Cardiac fibroblast (primary cell): ENCODE data around the gene SPPL2B.

Experiments
- DNase-seq, 2 donors: peaks; one replicate each; pipeline versions ENCODE4 v3.0.0 to v3.0.0-alpha.2; 2010; ENCODE audit warnings: low read depth in 2 of 2
- H3K4me3 ChIP-seq, 2 donors: replicated peaks in 1 of 2; 1 replicate in 1 of 2; 2 replicates in 1 of 2; pipeline ENCODE4 v1.5.1; 2011; ENCODE audit warnings: low read depth in 2 of 2, low read length in 2 of 2, mild to moderate bottlenecking in 2 of 2, moderate library complexity in 1 of 2
- TF ChIP-seq, protein P1 (sequence below): IDR thresholded peaks from one replicate; pipeline ENCODE4 v1.5.1; 2011; ENCODE audit warnings: low read depth, mild to moderate bottlenecking, low read length, inconsistent platforms

The SPPL2B gene

DNA sequence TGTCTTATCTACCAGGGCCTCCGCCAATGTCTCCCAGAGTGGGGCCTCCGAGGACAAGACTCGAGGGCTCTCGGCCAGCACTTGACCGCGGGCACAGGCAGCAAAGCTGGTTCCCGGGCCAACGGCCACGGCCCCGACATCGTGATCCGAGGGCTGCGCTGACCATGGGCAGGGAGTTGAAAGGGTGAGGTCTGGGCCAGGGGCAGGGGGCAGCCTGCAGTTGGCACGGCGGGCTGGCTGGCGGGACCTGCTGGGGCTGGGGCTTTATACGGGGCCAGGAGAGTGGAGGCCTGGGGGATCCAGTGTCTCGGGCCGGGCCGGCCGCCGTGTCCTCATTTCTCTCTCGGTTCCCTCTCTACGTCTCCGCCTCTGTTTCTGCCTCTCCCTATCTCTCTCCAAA is 10.7 kb upstream of the SPPL2B start:
- no peak for DNase-seq
- TF ChIP-seq, protein P1, sequence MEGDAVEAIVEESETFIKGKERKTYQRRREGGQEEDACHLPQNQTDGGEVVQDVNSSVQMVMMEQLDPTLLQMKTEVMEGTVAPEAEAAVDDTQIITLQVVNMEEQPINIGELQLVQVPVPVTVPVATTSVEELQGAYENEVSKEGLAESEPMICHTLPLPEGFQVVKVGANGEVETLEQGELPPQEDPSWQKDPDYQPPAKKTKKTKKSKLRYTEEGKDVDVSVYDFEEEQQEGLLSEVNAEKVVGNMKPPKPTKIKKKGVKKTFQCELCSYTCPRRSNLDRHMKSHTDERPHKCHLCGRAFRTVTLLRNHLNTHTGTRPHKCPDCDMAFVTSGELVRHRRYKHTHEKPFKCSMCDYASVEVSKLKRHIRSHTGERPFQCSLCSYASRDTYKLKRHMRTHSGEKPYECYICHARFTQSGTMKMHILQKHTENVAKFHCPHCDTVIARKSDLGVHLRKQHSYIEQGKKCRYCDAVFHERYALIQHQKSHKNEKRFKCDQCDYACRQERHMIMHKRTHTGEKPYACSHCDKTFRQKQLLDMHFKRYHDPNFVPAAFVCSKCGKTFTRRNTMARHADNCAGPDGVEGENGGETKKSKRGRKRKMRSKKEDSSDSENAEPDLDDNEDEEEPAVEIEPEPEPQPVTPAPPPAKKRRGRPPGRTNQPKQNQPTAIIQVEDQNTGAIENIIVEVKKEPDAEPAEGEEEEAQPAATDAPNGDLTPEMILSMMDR, result no peak
- no peak overlapping the region for H3K4me3 ChIP-seq

- DNase-seq, result no peak
- no peak overlapping the region for H3K4me3 ChIP-seq
- TF ChIP-seq, protein P1, result no peak
These were observed 9.6 kb upstream of the SPPL2B start for GRCh38 chr19:2318923-2319322.

DNA sequence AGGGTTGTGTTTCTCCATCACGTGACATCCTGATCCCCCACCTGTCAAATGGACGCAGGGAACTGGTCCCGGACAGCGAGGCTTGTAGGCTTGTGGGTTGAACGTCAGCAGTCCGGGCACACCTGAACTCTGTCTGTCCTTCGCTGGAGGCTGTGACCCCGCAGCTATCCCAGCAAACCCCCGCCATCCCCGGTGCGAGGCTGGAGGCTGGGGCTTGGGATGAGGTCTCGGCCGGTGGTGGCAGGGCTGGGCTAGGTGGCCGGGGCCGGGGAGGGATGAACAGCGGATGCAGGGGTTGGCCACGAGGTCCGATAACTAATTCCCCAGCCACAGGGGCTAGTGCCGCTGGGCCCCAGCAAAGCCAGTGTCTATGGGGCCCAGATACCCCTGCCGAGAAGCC is 8.9 kb upstream of the SPPL2B start:
- H3K4me3 ChIP-seq, result no peak overlapping the region
- DNase-seq, result no peak
- TF ChIP-seq, protein P1, result no peak

DNA sequence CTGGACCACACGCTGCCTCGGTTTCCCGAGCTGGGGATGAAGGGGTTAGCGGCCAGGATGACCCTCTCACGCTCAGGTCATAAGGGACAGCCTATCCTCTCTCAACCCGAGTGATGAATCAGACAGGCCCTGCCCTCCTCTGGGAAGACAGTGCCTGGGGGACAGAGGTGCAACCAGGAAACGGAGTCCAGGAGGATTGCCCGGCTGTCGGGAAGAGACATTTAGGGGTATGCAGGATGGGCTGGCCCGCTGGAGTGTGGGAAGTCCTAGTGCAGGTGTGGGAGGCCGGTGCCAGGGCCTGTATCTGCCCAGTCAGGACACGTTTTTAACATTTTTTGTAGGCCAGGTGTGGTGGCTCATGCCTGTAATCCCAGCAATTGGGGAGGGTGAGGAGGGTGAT is 8.4 kb upstream of the SPPL2B start:
- TF ChIP-seq, protein P1, result no peak
- DNase-seq, result no peak
- H3K4me3 ChIP-seq, result no peak overlapping the region

DNA sequence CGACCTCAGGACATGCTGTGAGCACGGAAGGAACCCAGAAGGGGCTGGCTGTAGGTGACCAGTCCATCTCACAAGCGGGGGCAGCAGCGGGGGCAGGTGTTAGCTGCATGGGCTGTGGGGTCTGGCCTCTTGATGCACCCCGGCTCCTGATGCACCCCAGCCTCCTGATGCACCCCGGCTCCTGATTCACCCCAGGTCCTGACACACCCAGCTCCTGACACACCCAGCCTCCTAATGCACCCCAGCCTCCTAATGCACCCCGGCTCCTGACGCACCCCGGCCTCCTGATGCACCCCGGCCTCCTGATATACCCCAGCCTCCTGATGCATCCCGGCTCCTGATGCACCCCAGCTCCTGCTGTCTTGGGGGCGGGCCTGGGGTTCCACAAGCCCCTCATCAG is 7.5 kb upstream of the SPPL2B start:
- DNase-seq, result no peak
- H3K4me3 ChIP-seq, result no peak overlapping the region
- TF ChIP-seq, protein P1, result no peak

GRCh38 chr19:2321565-2322283 is 6.8 kb upstream of the SPPL2B start:
- H3K4me3 ChIP-seq, result no peak overlapping the region
- no peak for DNase-seq
- TF ChIP-seq, protein P1, result no peak

- TF ChIP-seq, protein P1, result no peak
- H3K4me3 ChIP-seq, result no peak overlapping the region
- no peak for DNase-seq
These were observed 4.8 kb upstream of the SPPL2B start for GRCh38 chr19:2323707-2324106.
